Upper lobe of left lung (tissue), 4 donors: ENCODE results near the gene ARHGEF7.

Source experiments
- CTCF ChIP-seq, 6 experiments: fragments of 450-650 bp in 4 of 6; fragments of 200-600 bp in 2 of 6; sonication (generic) in 2 of 6; IDR thresholded peaks; one replicate each; pipeline ENCODE4 v1.5.1; 2016 to 2019; ENCODE audit warnings: antibody characterized with exemption in 6 of 6
- EP300 ChIP-seq, 4 donors: sonication (generic); formaldehyde crosslinking; IDR thresholded peaks; one replicate each; pipeline ENCODE4 v1.5.1; 2017; ENCODE audit warnings: antibody characterized with exemption in 4 of 4, control low read depth in 2 of 4
- POLR2A ChIP-seq, 4 donors: fragments of 450-650 bp; IDR thresholded peaks; one replicate each; pipeline ENCODE4 v1.5.1; 2016 to 2017; ENCODE audit warnings: antibody characterized with exemption in 4 of 4, mild to moderate bottlenecking in 2 of 4
- POLR2AphosphoS5 ChIP-seq, 2 donors: sonication (generic); formaldehyde crosslinking; IDR thresholded peaks; one replicate each; pipeline ENCODE4 v1.5.1; 2017; ENCODE audit warnings: antibody characterized with exemption in 2 of 2

GRCh38 chr13:111111376-111111937, 3.7 kb upstream of the ARHGEF7 start:
- TF ChIP-seq POLR2A (IDR thresholded peaks at IDR 0.05) = no peak
- TF ChIP-seq CTCF (IDR thresholded peaks at IDR 0.05) = no peak
- TF ChIP-seq EP300 (IDR thresholded peaks at IDR 0.05) = no peak
- no peak for TF ChIP-seq POLR2AphosphoS5 (IDR thresholded peaks at IDR 0.05)
